ENCODE measurements around the gene SHB. TPM values are rescaled to one million over a fixed set of nuclear protein-coding genes. Genes with fewer than 3 reads are reported as not detected.

SHB gene
- total RNA-seq, 1 donor from 2014 or later, result 18.5 TPM

- DNase-seq (ENCODE audit: low spot score), result no peak
- no peak overlapping the region for H3K4me3 Mint-ChIP-seq (ENCODE audit: unreplicated experiment)
- TF ChIP-seq, protein P1, sequence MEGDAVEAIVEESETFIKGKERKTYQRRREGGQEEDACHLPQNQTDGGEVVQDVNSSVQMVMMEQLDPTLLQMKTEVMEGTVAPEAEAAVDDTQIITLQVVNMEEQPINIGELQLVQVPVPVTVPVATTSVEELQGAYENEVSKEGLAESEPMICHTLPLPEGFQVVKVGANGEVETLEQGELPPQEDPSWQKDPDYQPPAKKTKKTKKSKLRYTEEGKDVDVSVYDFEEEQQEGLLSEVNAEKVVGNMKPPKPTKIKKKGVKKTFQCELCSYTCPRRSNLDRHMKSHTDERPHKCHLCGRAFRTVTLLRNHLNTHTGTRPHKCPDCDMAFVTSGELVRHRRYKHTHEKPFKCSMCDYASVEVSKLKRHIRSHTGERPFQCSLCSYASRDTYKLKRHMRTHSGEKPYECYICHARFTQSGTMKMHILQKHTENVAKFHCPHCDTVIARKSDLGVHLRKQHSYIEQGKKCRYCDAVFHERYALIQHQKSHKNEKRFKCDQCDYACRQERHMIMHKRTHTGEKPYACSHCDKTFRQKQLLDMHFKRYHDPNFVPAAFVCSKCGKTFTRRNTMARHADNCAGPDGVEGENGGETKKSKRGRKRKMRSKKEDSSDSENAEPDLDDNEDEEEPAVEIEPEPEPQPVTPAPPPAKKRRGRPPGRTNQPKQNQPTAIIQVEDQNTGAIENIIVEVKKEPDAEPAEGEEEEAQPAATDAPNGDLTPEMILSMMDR (IDR thresholded peaks at IDR 0.05; ENCODE audit: unreplicated experiment), result no peak
- peaks cover 13% of the 10 kb centered on the region for H3K27me3 Mint-ChIP-seq (ENCODE audit: unreplicated experiment)
- H3K9me3 Mint-ChIP-seq (ENCODE audit: unreplicated experiment), result no peaks in the 10 kb centered on the region
- peaks cover 78% of the 10 kb centered on the region for H3K4me1 Mint-ChIP-seq (ENCODE audit: unreplicated experiment)
- H3K27ac Mint-ChIP-seq (ENCODE audit: unreplicated experiment), result peak overlapping the region; percentile 63
- H3K36me3 Mint-ChIP-seq (ENCODE audit: low read depth, unreplicated experiment), result no peaks in the 10 kb centered on the region
Measured at GRCh38 chr9:38022203-38022895, 46.7 kb downstream of the SHB start.

- Mint-ChIP-seq H3K27ac (ENCODE audit: unreplicated experiment) (peak overlapping the region; percentile 89), H3K27me3 (ENCODE audit: unreplicated experiment) (peaks cover 7% of the 10 kb centered on the region), H3K9me3 (ENCODE audit: unreplicated experiment) (no peaks in the 10 kb centered on the region), H3K4me1 (ENCODE audit: unreplicated experiment) (peaks cover 78% of the 10 kb centered on the region), H3K36me3 (ENCODE audit: low read depth, unreplicated experiment) (peaks cover 7% of the 10 kb centered on the region), H3K4me3 (ENCODE audit: unreplicated experiment) (no peak overlapping the region)
- DNase-seq (ENCODE audit: low spot score), result no peak
- TF ChIP-seq, protein P1 (IDR thresholded peaks at IDR 0.05; ENCODE audit: unreplicated experiment), result no peak
Measured at GRCh38 chr9:38020151-38021076, 48.6 kb downstream of the SHB start.

- Mint-ChIP-seq H3K27ac (ENCODE audit: unreplicated experiment) (peak overlapping the region; percentile 89), H3K9me3 (ENCODE audit: unreplicated experiment) (no peaks in the 10 kb centered on the region), H3K27me3 (ENCODE audit: unreplicated experiment) (peaks cover 7% of the 10 kb centered on the region), H3K36me3 (ENCODE audit: low read depth, unreplicated experiment) (peaks cover 11% of the 10 kb centered on the region), H3K4me3 (ENCODE audit: unreplicated experiment) (peak overlapping the region; percentile 25), H3K4me1 (ENCODE audit: unreplicated experiment) (peaks cover 78% of the 10 kb centered on the region)
- DNase-seq (ENCODE audit: low spot score), result no peak
- TF ChIP-seq, protein P1 (IDR thresholded peaks at IDR 0.05; ENCODE audit: unreplicated experiment), result no peak
Measured at GRCh38 chr9:38019731-38020130, 49.3 kb downstream of the SHB start.

- no peaks in the 10 kb centered on the region for H3K9me3 Mint-ChIP-seq (ENCODE audit: unreplicated experiment)
- peaks cover 78% of the 10 kb centered on the region for H3K4me1 Mint-ChIP-seq (ENCODE audit: unreplicated experiment)
- H3K27ac Mint-ChIP-seq (ENCODE audit: unreplicated experiment), result peak overlapping the region; percentile 48
- DNase-seq (ENCODE audit: low spot score), result no peak
- H3K36me3 Mint-ChIP-seq (ENCODE audit: low read depth, unreplicated experiment), result peaks cover 11% of the 10 kb centered on the region
- TF ChIP-seq, protein P1 (IDR thresholded peaks at IDR 0.05; ENCODE audit: unreplicated experiment), result no peak
- peaks cover 7% of the 10 kb centered on the region for H3K27me3 Mint-ChIP-seq (ENCODE audit: unreplicated experiment)
- peak overlapping the region; percentile 25 for H3K4me3 Mint-ChIP-seq (ENCODE audit: unreplicated experiment)
Measured at GRCh38 chr9:38018958-38019602, 49.9 kb downstream of the SHB start.
